ENCODE measurements around the gene RIT1. TPM values are rescaled to one million over a fixed set of nuclear protein-coding genes. Genes with fewer than 3 reads are reported as not detected.

The RIT1 gene
- 35.3 and 45.4 TPM in 2 replicates for total RNA-seq (ENCODE audit: low replicate concordance)
- long read RNA-seq, transcript RIT1-205 (5 exons, 919 nt), result minor isoform, 7 of 93 reads
- long read RNA-seq, transcript RIT1-202 (6 exons, 3,445 nt), result major isoform, 74 of 93 reads
- long read RNA-seq, partial matches to known transcripts, result 1 of 93 reads
- long read RNA-seq, other reads (novel, unspliced or antisense), result 10 of 93 reads

- Mint-ChIP-seq H3K4me3 (peak within 1 kb of the TSS; percentile 92), H3K36me3 (peaks cover 12% of the 10 kb centered on the region), H3K27ac (peak within 1 kb of the TSS; percentile 98), H3K9me3 (no peaks in the 10 kb centered on the region), H3K27me3 (no peaks in the 10 kb centered on the region), H3K4me1 (ENCODE audit: unreplicated experiment) (peaks cover 20% of the 10 kb centered on the region)
- DNase-seq (ENCODE audit: extremely low spot score, unreplicated experiment), result peak; percentile 82
- TF ChIP-seq, protein P1, sequence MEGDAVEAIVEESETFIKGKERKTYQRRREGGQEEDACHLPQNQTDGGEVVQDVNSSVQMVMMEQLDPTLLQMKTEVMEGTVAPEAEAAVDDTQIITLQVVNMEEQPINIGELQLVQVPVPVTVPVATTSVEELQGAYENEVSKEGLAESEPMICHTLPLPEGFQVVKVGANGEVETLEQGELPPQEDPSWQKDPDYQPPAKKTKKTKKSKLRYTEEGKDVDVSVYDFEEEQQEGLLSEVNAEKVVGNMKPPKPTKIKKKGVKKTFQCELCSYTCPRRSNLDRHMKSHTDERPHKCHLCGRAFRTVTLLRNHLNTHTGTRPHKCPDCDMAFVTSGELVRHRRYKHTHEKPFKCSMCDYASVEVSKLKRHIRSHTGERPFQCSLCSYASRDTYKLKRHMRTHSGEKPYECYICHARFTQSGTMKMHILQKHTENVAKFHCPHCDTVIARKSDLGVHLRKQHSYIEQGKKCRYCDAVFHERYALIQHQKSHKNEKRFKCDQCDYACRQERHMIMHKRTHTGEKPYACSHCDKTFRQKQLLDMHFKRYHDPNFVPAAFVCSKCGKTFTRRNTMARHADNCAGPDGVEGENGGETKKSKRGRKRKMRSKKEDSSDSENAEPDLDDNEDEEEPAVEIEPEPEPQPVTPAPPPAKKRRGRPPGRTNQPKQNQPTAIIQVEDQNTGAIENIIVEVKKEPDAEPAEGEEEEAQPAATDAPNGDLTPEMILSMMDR (conservative IDR thresholded peaks at IDR 0.05), result peak; percentile 54
Measured at GRCh38 chr1:155911156-155912055, at the start of gene RIT1. RIT1 (minus strand) TSS chr1:155911349; CDS start chr1:155910761, 588 bp downstream.

DNA sequence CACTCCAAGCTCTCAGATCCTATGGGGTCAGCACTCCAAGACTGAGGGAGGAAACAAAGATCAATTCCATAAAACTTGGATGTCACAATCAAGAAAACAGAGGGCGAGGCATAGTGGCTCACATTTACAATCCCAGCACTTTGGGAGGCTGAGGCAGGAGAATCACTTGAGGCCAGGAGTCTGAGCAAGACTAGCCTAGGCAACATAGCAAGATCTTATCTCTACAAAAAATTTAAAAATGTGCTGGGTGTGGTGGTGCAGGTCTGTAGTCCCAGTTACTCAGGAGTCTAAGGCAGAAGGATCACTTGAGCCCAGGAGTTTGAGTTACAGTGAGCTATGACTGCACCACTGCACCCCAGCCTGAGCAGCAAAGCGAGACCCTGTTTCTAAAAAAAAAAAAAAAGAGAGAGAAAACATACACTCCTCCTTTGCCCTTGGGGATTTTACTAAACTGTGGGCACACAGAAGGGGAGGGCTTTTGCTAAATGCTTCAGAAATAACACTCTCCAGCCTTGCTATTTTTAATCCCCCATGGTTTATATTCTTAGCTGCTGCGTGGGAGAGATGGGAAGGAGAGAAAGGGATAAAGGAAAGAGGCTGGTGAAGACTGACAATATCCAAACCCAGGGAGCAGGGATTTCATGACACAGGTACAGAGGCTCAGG lies 49.1 kb upstream of the RIT1 start:
- Mint-ChIP-seq H3K9me3 (no peaks in the 10 kb centered on the region), H3K36me3 (peaks cover 20% of the 10 kb centered on the region), H3K27ac (no peak overlapping the region), H3K27me3 (no peaks in the 10 kb centered on the region), H3K4me1 (ENCODE audit: unreplicated experiment) (peaks cover 3% of the 10 kb centered on the region), H3K4me3 (no peak overlapping the region)
- DNase-seq (ENCODE audit: extremely low spot score, unreplicated experiment), result no peak
- TF ChIP-seq, protein P1 (conservative IDR thresholded peaks at IDR 0.05), result no peak

DNA sequence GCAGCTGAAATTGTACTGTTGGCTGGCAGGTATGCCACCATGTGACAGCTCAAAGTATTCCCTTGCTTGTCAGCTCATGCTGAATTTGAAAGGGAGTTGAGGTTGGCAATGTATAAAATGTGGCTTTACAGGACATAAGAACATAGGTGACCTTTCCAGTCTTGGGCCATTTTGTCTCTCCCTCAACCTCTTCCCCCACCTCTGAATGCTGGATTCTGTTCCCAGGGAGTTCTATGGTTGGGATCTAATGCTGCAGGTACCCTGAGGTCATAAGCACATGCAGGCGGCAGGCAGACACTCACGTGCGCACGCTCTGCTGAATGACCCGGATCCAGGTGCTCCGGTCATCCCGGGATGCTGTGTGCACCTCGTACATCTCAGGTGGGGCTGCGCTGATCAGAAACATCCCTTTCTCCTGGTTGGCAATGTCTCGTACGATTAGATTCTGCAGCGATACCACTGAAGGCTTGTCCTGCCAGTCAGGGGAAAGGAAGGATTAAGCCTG lies 46.3 kb upstream of the RIT1 start:
- H3K36me3 Mint-ChIP-seq, result peaks cover 29% of the 10 kb centered on the region
- H3K27me3 Mint-ChIP-seq, result no peaks in the 10 kb centered on the region
- H3K4me1 Mint-ChIP-seq (ENCODE audit: unreplicated experiment), result peaks cover 3% of the 10 kb centered on the region
- TF ChIP-seq, protein P1 (conservative IDR thresholded peaks at IDR 0.05), result no peak
- H3K9me3 Mint-ChIP-seq, result no peaks in the 10 kb centered on the region
- no peak for DNase-seq (ENCODE audit: extremely low spot score, unreplicated experiment)
- no peak overlapping the region for H3K4me3 Mint-ChIP-seq
- H3K27ac Mint-ChIP-seq, result no peak overlapping the region

GRCh38 chr1:155954645-155955044 lies 43.5 kb upstream of the RIT1 start:
- TF ChIP-seq, protein P1 (conservative IDR thresholded peaks at IDR 0.05), result no peak
- Mint-ChIP-seq H3K9me3 (no peaks in the 10 kb centered on the region), H3K36me3 (peaks cover 26% of the 10 kb centered on the region), H3K4me1 (ENCODE audit: unreplicated experiment) (no peaks in the 10 kb centered on the region), H3K27ac (no peak overlapping the region), H3K27me3 (no peaks in the 10 kb centered on the region), H3K4me3 (no peak overlapping the region)
- DNase-seq (ENCODE audit: extremely low spot score, unreplicated experiment), result no peak

GRCh38 chr1:155952505-155952890 lies 41.3 kb upstream of the RIT1 start:
- H3K36me3 Mint-ChIP-seq, result peaks cover 26% of the 10 kb centered on the region
- H3K27me3 Mint-ChIP-seq, result no peaks in the 10 kb centered on the region
- H3K27ac Mint-ChIP-seq, result no peak overlapping the region
- H3K4me3 Mint-ChIP-seq, result no peak overlapping the region
- no peaks in the 10 kb centered on the region for H3K4me1 Mint-ChIP-seq (ENCODE audit: unreplicated experiment)
- TF ChIP-seq, protein P1 (conservative IDR thresholded peaks at IDR 0.05), result no peak
- DNase-seq (ENCODE audit: extremely low spot score, unreplicated experiment), result no peak
- H3K9me3 Mint-ChIP-seq, result no peaks in the 10 kb centered on the region
